Measurements from ENCODE around the gene HORMAD1. TPM values are rescaled to one million over a fixed set of nuclear protein-coding genes. Genes with fewer than 3 reads are reported as not detected.

HORMAD1 gene
- total and polyA plus RNA-seq, 2 of the 8 experiments (the other 6 are each of a cell fraction or from before 2014, with no cell fraction given), result not detected

- no peak within 1 kb of the TSS for H3K14ac ChIP-seq (ENCODE audit: insufficient read length)
- peaks cover 2 to 25% (median 5%) of the 10 kb centered on the region in 4 experiments; a peak in 5 of 8 replicates for H3K36me3 ChIP-seq (ENCODE audit: control insufficient read depth in 2 of 4, insufficient read depth in 4 of 4, low read length in 3 of 4)
- H2AFZ ChIP-seq (ENCODE audit: low read length), result peak within 1 kb of the TSS; percentile 97
- H4K8ac ChIP-seq (ENCODE audit: extremely low read depth, insufficient read depth, low read length), result no peak within 1 kb of the TSS
- no peaks in the 10 kb centered on the region; the same call in 1 of the 2 replicates for H3K79me1 ChIP-seq (ENCODE audit: low read depth, low read length)
- peaks cover 0 to under 1% (median 0%) of the 10 kb centered on the region in 4 experiments; a peak in 1 of 7 replicates for H3K27me3 ChIP-seq (replicated peaks in 1 of 4; ENCODE audit: control insufficient read depth in 3 of 4, extremely low read depth in 1 of 4, insufficient read depth in 3 of 4, low read length in 3 of 4)
- peak within 1 kb of the TSS; percentile 52 to 86 (median 64) for H3K9ac ChIP-seq (replicated peaks in 1 of 4; ENCODE audit: extremely low read depth in 1 of 4, low read depth in 3 of 4, low read length in 3 of 4)
- H3K4ac ChIP-seq (replicated peaks; ENCODE audit: insufficient read length, low read depth, low read length), result no peak within 1 kb of the TSS
- no peak within 1 kb of the TSS for H2BK120ac ChIP-seq (replicated peaks; ENCODE audit: low read depth, low read length)
- no peaks in the 10 kb centered on the region for H4K20me1 ChIP-seq (replicated peaks in 1 of 2; ENCODE audit: control insufficient read depth in 1 of 2, insufficient read depth in 2 of 2, low read length in 2 of 2)
- no peak within 1 kb of the TSS; the same call in 1 of the 2 replicates for H2BK15ac ChIP-seq (ENCODE audit: low read length)
- H3K4me1 ChIP-seq (replicated peaks in 1 of 4; ENCODE audit: control insufficient read depth in 3 of 4, insufficient read depth in 4 of 4, low read length in 3 of 4), result no peaks in the 10 kb centered on the region
- peak; percentile 85 to 94 for DNase-seq (ENCODE audit: low read depth in 1 of 2, low spot score in 2 of 2)
- H3K56ac ChIP-seq (replicated peaks; ENCODE audit: insufficient read length, low read depth, low read length), result no peak within 1 kb of the TSS
- no peak within 1 kb of the TSS for H3K23ac ChIP-seq (ENCODE audit: insufficient read length)
- peak within 1 kb of the TSS; percentile 53 for H4K5ac ChIP-seq (ENCODE audit: insufficient read length, low read depth, low read length)
- H3K4me2 ChIP-seq (ENCODE audit: insufficient read depth in 1 of 2, low read depth in 2 of 2, low read length in 2 of 2), result peak within 1 kb of the TSS; percentile 66 to 74
- ChIA-PET CTCF (ENCODE audit: partially characterized antibody) (interaction anchor here (0.6 to 1.5 kb wide), 7 partner anchors 40 to 221 kb away, joined by 3 to 9 read pairs (median 3); no protein-coding TSS in a partner anchor), POLR2A (ENCODE audit: partially characterized antibody) (interaction anchor here (0.7 to 1.7 kb wide), 8 partner anchors 10 to 129 kb away, joined by 3 to 5 read pairs (median 3); partner anchors contain the start of genes CTSK and ENSA)
- peak; percentile 99 for FAIRE-seq
- no peak within 1 kb of the TSS; the same call in 1 of the 2 replicates for H2BK5ac ChIP-seq (ENCODE audit: low read depth, low read length)
- H2BK20ac ChIP-seq (ENCODE audit: low read length), result no peak within 1 kb of the TSS
- H3K27ac ChIP-seq (ENCODE audit: low read depth, low read length), result peak within 1 kb of the TSS; percentile 68; the same call in 1 of the 2 replicates
- no peak within 1 kb of the TSS for H2BK12ac ChIP-seq (ENCODE audit: low read depth, low read length)
- H3K9me3 ChIP-seq (ENCODE audit: insufficient read depth in 2 of 2, low read depth in 1 of 2, low read length in 1 of 2), result no peaks in the 10 kb centered on the region
- no peak within 1 kb of the TSS; the same call in 1 of the 2 replicates for H3K18ac ChIP-seq (ENCODE audit: extremely low read depth, low read length)
- H3K23me2 ChIP-seq (ENCODE audit: low read depth, low read length), result peaks cover 2% of the 10 kb centered on the region
- no peak within 1 kb of the TSS for H2AK5ac ChIP-seq (ENCODE audit: low read depth, low read length)
- 6% methylated on average over 18 of the region's 18 CpGs; no CpG with 5 or more reads in 1 of the 2 experiments for WGBS, 2 experiments (ENCODE audit: extremely low coverage in 1 of 2, insufficient coverage in 1 of 2, insufficient read length in 1 of 2, insufficient replicate concordance in 2 of 2, low coverage in 1 of 2, low lambda C conversion rate in 2 of 2, missing lambda C conversion rate in 1 of 2)
- H3K4me3 ChIP-seq (ENCODE audit: extremely low read depth in 1 of 4, insufficient read depth in 2 of 4, low read depth in 3 of 4, low read length in 4 of 4), result peak within 1 kb of the TSS; percentile 74 to 98 (median 94)
- H4K91ac ChIP-seq (replicated peaks; ENCODE audit: insufficient read length, low read length), result no peak within 1 kb of the TSS
- peaks cover 0 to 17% of the 10 kb centered on the region in 2 experiments; a peak in 3 of 4 replicates for H3K79me2 ChIP-seq (ENCODE audit: control insufficient read depth in 1 of 2, insufficient read depth in 2 of 2, low read length in 2 of 2)
- peak; percentile 87 for TF ChIP-seq CHD2 (IDR thresholded peaks at IDR 0.05; ENCODE audit: low read length)
- TF ChIP-seq YY1 (IDR thresholded peaks at IDR 0.05; ENCODE audit: low read depth, low read length), result no peak
- peak; percentile 66 for TF ChIP-seq PHF8 (conservative IDR thresholded peaks at IDR 0.05; ENCODE audit: low read depth, low read length)
- TF ChIP-seq RFX5 (IDR thresholded peaks at IDR 0.05; ENCODE audit: borderline replicate concordance, low read depth, low read length), result peak; percentile 53; the same call in 1 of the 2 replicates
- TF ChIP-seq POLR2A (IDR thresholded peaks at IDR 0.05; ENCODE audit: control extremely low read depth in 1 of 2, low read depth in 2 of 2, low read length in 2 of 2), result peak; percentile 54 to 75
- no peak for TF ChIP-seq EGR1 (IDR thresholded peaks at IDR 0.05; ENCODE audit: borderline replicate concordance, low read depth, low read length)
- TF ChIP-seq SRF (IDR thresholded peaks at IDR 0.05; ENCODE audit: low read depth, low read length), result no peak
- peak; percentile 23 for TF ChIP-seq ASH2L (IDR thresholded peaks at IDR 0.05; ENCODE audit: low read length)
- no peak for TF ChIP-seq POU5F1 (IDR thresholded peaks at IDR 0.05; ENCODE audit: low read depth, low read length)
- no peak for TF ChIP-seq CBX8 (IDR thresholded peaks at IDR 0.05; ENCODE audit: borderline replicate concordance, low read depth, low read length)
- peak; percentile 98 for TF ChIP-seq SP1 (IDR thresholded peaks at IDR 0.05; ENCODE audit: low read depth, low read length)
- TF ChIP-seq TAF7 (optimal IDR thresholded peaks at IDR 0.05; ENCODE audit: borderline replicate concordance, low read depth, low read length), result peak; percentile 12
Measured at GRCh38 chr1:150696995-150697927, 23.4 kb downstream of the HORMAD1 start, which contains the start of gene GOLPH3L. Gene GOLPH3L, minus strand, starts transcription at chr1:150697154. Its CDS starts 2,316 bp downstream, at chr1:150694838.

Measured in H1 (cell line).